K562 (cell line): ENCODE measurements around the gene USP6. TPM values are rescaled to one million over a fixed set of nuclear protein-coding genes. Genes with fewer than 3 reads are reported as not detected.
"Not testable (repeated sequence)": the region's sequence is repeated elsewhere in the genome, so short reads cannot be mapped to it uniquely, and the experiment has no call there.

ENCODE experiments used
- ATAC-seq: fragments of 200-7000 bp; cut with Tn5 transposase; 3 replicates; pipeline ENCODE4 v1.9.1; 2020; ENCODE audit warnings: moderate library complexity
- BruUV-seq: library from RNA; stranded (reverse); fragments of 400-500 nt; replicated peaks from 2 replicates; lab custom pipeline; 2021; lab: Mats Ljungman, UMichigan
- CTCF ChIA-PET: fragments of 300-600 bp; formaldehyde crosslinking; extraction: SDS; loops from one replicate; lab custom pipeline; 2021; ENCODE audit warnings: low intra/inter-chr PET ratio; lab: Yijun Ruan, JAX
- POLR2A ChIA-PET: fragments of 300-600, 350-650 bp; sonication (Branson Sonifier 250); formaldehyde crosslinking; extraction: SDS; loops from one replicate; lab custom pipeline; 2021; ENCODE audit warnings: antibody characterized with exemption, inconsistent platforms; lab: Yijun Ruan, JAX
- DNase-seq, 4 experiments: peaks; one replicate each; pipeline versions ENCODE4 v3.0.0 to v3.0.0-alpha.2; 2011 to 2018; ENCODE audit warnings: low spot score in 3 of 4, mixed read lengths in 3 of 4; ENCODE audit errors: extremely low read depth in 1 of 4
- FAIRE-seq: peaks from 2 replicates; lab custom pipeline; 2011; peaks lifted over from hg19 to GRCh38; lab: Jason Lieb, UNC
- H2AFZ ChIP-seq: 2 replicates; pipeline ENCODE4 v1.6.0; 2011; ENCODE audit warnings: low read depth, low read length, control low read depth, inconsistent platforms
- H3K27ac ChIP-seq: fragments of 200-600 bp; 3 replicates; pipeline ENCODE4 v1.8.0; 2011; ENCODE audit warnings: low read depth, mild to moderate bottlenecking, control low read depth, inconsistent platforms, low read length, moderate library complexity, mixed read lengths; ENCODE audit errors: extremely low read depth
- H3K27me3 ChIP-seq, 2 experiments: fragments of 300-600 bp in 1 of 2; 2 replicates in 1 of 2; 3 replicates in 1 of 2; pipeline versions ENCODE4 v1.6.0 to v1.8.0; 2011; ENCODE audit warnings: inconsistent platforms in 2 of 2, low read length in 2 of 2, mild to moderate bottlenecking in 1 of 2, mixed read lengths in 1 of 2, moderate library complexity in 1 of 2; ENCODE audit not compliant: control insufficient read depth in 2 of 2, insufficient read depth in 2 of 2
- H3K36me3 ChIP-seq: fragments of 300-600 bp; 3 replicates; pipeline ENCODE4 v1.8.0; 2011; ENCODE audit warnings: mild to moderate bottlenecking, low read length, inconsistent platforms; ENCODE audit not compliant: control insufficient read depth, insufficient read depth
- H3K4me1 ChIP-seq, 2 experiments: fragments of 200-600 bp in 1 of 2; replicated peaks in 1 of 2; 2 replicates in 1 of 2; 3 replicates in 1 of 2; pipeline versions ENCODE4 v1.5.1 to v1.8.0; 2011; ENCODE audit warnings: inconsistent platforms in 2 of 2, low read length in 2 of 2, mild to moderate bottlenecking in 1 of 2, mixed read lengths in 1 of 2, moderate library complexity in 1 of 2; ENCODE audit not compliant: control insufficient read depth in 2 of 2, insufficient read depth in 2 of 2
- H3K4me2 ChIP-seq: 2 replicates; pipeline ENCODE4 v1.6.1; 2011; ENCODE audit warnings: low read length, control low read depth, inconsistent platforms, mixed read lengths; ENCODE audit not compliant: insufficient read depth
- H3K4me3 ChIP-seq: fragments of 200-600 bp; sonication (generic), shearing (Covaris generic); 2 replicates; pipeline ENCODE4 v1.5.1; 2016; ENCODE audit warnings: control low read depth, inconsistent platforms
- H3K79me2 ChIP-seq: fragments of 200-600 bp; 3 replicates; pipeline ENCODE4 v1.8.0; 2011; ENCODE audit warnings: low read length, inconsistent platforms; ENCODE audit not compliant: control insufficient read depth, insufficient read depth
- H3K9ac ChIP-seq, 2 experiments: 2 replicates each; pipeline versions ENCODE4 v1.6.0 to v1.6.1; 2011; ENCODE audit warnings: low read depth in 2 of 2, low read length in 2 of 2, control low read depth in 1 of 2, inconsistent platforms in 1 of 2, mild to moderate bottlenecking in 1 of 2, mixed read lengths in 1 of 2; ENCODE audit not compliant: insufficient read depth in 1 of 2
- H3K9me1 ChIP-seq: one replicate; pipeline ENCODE4 v1.6.0; 2011; ENCODE audit warnings: inconsistent platforms, mild to moderate bottlenecking, low read length, moderate library complexity; ENCODE audit not compliant: control insufficient read depth, insufficient read depth
- H3K9me3 ChIP-seq: replicated peaks from 2 replicates; pipeline ENCODE4 v1.5.1; 2011; ENCODE audit warnings: low read depth, low read length, inconsistent platforms; ENCODE audit not compliant: control insufficient read depth, insufficient read depth
- H4K20me1 ChIP-seq: replicated peaks from 2 replicates; pipeline ENCODE4 v1.6.1; 2011; ENCODE audit warnings: low read length, inconsistent platforms, mixed read lengths; ENCODE audit not compliant: control insufficient read depth, insufficient read depth
- SIN3B ChIP-seq: fragments of 450-650 bp; IDR thresholded peaks from 2 replicates; pipeline ENCODE4 v1.6.1; 2017; ENCODE audit warnings: low read depth, mild to moderate bottlenecking, moderate library complexity
- WGBS: fragments of 100-300 bp; shearing (Covaris generic); methylation state at CpG from one replicate; pipeline ENCODE4 v1.1.6; 2016; ENCODE audit warnings: low coverage, mixed read lengths; ENCODE audit not compliant: insufficient coverage; ENCODE audit errors: missing lambda C conversion rate; 5-methylcytosine and 5-hydroxymethylcytosine counted together
- in situ Hi-C: fragments of 300-500 bp; cut with MboI; formaldehyde crosslinking; loops from 4 replicates; pipeline ENCODE4 v1.15.0; 2018; ENCODE audit warnings: inconsistent platforms, mixed read lengths
- intact Hi-C: fragments of 100-400 bp; cut with micrococcal nuclease; formaldehyde crosslinking; loops from 2 replicates; pipeline ENCODE4 v1.14.2; 2022
- polyA plus RNA-seq, 8 experiments: library from polyadenylated mRNA; depleted of rRNA in 4 of 8; stranded (reverse) in 5 of 8; unstranded in 3 of 8; fragments of >200 nt; fragmentation: Nextera tagmentation in 2 of 8; fragmentation: Illumina TruSeq in 1 of 8; extraction: Ambion mirVana in 2 of 8; extraction: Trizol in 1 of 8; gene quantifications; 2 replicates each; pipeline versions ENCODE4 v1.2.1 to v1.2.3, GENCODE V29; 2011 to 2014; ENCODE audit warnings: inconsistent platforms in 1 of 8, missing spikeins in 1 of 8
- total RNA-seq, 7 experiments: library from RNA; depleted of rRNA in 6 of 7; stranded (reverse); fragments of >200 nt in 6 of 7; fragmentation: Illumina TruSeq in 2 of 7; extraction: Trizol in 2 of 7; gene quantifications; 2 replicates each; pipeline versions ENCODE4 v1.2.1 to v1.2.3, GENCODE V29; 2011 to 2021; ENCODE audit warnings: low replicate concordance in 1 of 7
- TF ChIP-seq, protein P1 (sequence below): fragments of 250-450 bp; sonication (Bioruptor Pico); IDR thresholded peaks from 2 replicates; pipeline ENCODE4 v1.8.0; 2021; ENCODE audit warnings: moderate library complexity, mild to moderate bottlenecking, inconsistent platforms

The USP6 gene
- total and polyA plus RNA-seq, 9 of the 15 experiments (the other 6 are each of a cell fraction or from before 2014, with no cell fraction given): 0.01 to 0.09 (median 0.04) TPM; not detected in 4

DNA sequence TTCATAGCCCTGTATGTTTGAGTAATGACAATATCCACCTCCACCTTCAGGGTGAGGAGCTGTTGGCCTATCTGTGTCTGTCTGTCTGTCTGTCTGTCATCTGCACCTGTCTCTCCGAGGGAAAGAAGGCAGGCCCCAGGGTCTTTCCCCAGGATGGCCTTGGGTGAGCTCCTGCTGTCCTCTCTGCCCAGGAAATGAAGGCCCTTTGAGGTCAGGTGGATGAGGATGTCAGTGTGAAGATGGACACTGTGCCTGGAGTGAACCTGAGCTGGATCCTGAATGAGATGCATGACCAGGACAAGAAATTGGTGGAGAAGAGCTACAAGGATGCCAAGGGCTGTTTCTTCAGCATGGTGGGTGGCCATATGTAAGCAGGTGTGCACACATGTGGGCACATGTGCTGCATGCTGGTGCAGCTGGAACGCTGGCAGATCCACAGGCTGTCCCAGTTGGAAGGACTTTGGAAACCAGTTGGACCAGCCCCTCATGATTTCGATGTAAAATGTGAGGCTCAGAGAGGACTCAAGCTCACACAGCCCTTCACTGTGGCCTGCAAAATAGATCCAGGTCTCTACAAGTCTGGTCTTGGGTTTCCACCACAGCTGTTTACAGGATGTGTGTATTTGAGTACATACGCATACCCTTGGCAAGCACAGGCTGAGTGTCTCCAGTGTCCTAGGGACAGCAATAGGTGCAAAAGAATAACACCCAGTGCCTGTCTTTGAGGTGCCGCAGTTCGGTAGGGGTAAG is 4.8 kb downstream of the USP6 start:
- H2AFZ ChIP-seq, H4K20me1 ChIP-seq, H3K4me3 ChIP-seq, DNase-seq, H3K79me2 ChIP-seq, intact Hi-C loops, BruUV-seq, FAIRE-seq, H3K9ac ChIP-seq, CTCF ChIA-PET, in situ Hi-C loops, H3K9me1 ChIP-seq, H3K36me3 ChIP-seq, ATAC-seq, H3K4me2 ChIP-seq, H3K9me3 ChIP-seq, POLR2A ChIA-PET, H3K27ac ChIP-seq, H3K4me1 ChIP-seq: not testable (repeated sequence)
- peaks cover 0 to 14% of the 10 kb centered on the region in 2 experiments; a peak in 2 of 5 replicates for H3K27me3 ChIP-seq
- WGBS: 0% methylated on average over 5 of the region's 6 CpGs

DNA sequence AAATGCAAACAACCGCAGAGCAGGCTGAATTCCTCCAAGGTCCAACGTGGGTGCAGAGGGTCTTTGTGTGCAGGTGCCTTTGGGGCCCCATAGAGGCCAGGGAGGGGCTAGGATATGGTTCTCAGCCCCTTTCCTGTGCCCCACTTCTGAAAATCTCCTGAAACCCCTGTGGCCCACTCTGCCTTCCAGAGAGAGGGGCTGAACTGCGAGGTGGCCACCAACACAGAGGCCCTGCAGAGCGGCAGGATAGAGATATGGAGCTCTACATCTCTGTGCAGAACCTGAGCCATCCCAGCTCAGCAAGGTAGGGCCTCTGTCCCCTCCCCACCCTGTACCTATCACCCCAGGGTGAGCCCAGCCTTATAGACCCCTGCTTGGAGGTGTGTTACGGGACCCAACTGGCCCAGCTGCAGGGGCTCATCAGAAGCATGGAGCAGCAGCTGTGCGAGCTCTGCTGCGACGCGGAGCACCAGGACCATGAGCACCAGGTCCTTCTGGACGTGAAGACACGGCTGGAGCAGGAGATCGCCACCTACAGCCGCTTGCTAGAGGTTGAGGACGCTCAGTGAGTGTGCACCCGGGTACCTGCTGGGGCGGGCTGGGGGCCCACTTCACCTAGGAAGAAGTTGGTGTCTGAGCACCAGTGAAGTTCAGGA is 5.5 kb downstream of the USP6 start:
- FAIRE-seq: no peak

DNA sequence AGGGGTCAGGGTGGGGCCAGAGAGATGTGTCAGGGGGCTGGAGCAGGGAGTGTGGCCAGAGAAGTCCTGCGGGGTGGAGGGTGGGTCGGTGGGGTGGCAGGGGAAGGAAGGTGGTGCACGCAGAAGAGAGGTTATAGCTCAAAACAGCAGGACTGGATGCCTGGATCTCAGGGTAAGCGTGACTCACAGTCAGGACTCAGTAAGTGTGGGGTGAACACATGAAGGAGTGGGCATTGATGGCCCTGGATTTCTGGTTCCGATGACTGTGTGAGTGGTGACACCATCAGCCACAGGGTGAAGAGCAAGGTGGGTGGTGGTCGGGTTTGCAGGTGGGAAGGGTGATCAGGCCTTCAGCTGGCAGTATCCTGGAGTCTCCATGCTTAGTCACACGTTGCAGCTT is 6.2 kb downstream of the USP6 start:
- H3K36me3 ChIP-seq, H3K9me3 ChIP-seq, CTCF ChIA-PET, ATAC-seq, FAIRE-seq, H4K20me1 ChIP-seq, H3K9me1 ChIP-seq, intact Hi-C loops, POLR2A ChIA-PET, in situ Hi-C loops, BruUV-seq, H2AFZ ChIP-seq, H3K4me3 ChIP-seq, H3K27ac ChIP-seq, H3K9ac ChIP-seq, H3K79me2 ChIP-seq, DNase-seq, H3K4me2 ChIP-seq, H3K4me1 ChIP-seq: not testable (repeated sequence)
- WGBS: 12% methylated on average over 6 of the region's 7 CpGs
- peaks cover 0 to 18% of the 10 kb centered on the region in 2 experiments; a peak in 2 of 5 replicates for H3K27me3 ChIP-seq

More for the DNA sequence above, 5.5 kb downstream of the USP6 start:
- Histone ChIP-seq H3K36me3 (no peaks in the 10 kb centered on the region), H3K9me3 (0 out of 2 replicates have a peak, but pooled peaks cover 1% of the 10 kb centered on the region), H3K27ac (no peak overlapping the region), H3K27me3 (peaks cover 0 to 16% of the 10 kb centered on the region in 2 experiments; a peak in 2 of 5 replicates), H3K4me3 (no peak overlapping the region), H3K9ac (no peak overlapping the region), H3K79me2 (no peaks in the 10 kb centered on the region), H3K9me1 (no peaks in the 10 kb centered on the region), H2AFZ (no peak overlapping the region), H3K4me1 (no peaks in the 10 kb centered on the region), H4K20me1 (no peaks in the 10 kb centered on the region), H3K4me2 (no peak overlapping the region)
- ATAC-seq (no peak), DNase-seq (no peak)
- intact Hi-C loops (no loop called here), in situ Hi-C loops (no loop called here)
- TF ChIP-seq, protein P1, sequence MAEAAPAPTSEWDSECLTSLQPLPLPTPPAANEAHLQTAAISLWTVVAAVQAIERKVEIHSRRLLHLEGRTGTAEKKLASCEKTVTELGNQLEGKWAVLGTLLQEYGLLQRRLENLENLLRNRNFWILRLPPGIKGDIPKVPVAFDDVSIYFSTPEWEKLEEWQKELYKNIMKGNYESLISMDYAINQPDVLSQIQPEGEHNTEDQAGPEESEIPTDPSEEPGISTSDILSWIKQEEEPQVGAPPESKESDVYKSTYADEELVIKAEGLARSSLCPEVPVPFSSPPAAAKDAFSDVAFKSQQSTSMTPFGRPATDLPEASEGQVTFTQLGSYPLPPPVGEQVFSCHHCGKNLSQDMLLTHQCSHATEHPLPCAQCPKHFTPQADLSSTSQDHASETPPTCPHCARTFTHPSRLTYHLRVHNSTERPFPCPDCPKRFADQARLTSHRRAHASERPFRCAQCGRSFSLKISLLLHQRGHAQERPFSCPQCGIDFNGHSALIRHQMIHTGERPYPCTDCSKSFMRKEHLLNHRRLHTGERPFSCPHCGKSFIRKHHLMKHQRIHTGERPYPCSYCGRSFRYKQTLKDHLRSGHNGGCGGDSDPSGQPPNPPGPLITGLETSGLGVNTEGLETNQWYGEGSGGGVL: no peak
- no peak for TF ChIP-seq SIN3B
- ChIA-PET POLR2A (no interaction called here), CTCF (no interaction called here)
- WGBS: under 1% methylated on average over 11 of the region's 16 CpGs
- BruUV-seq: no TSS peak
